Head of caudate nucleus (tissue), 42 donors: ENCODE data around the gene ATAD1.

Experiments
- DNase-seq, 42 donors: peaks; one replicate each; pipeline versions ENCODE4 v3.0.0 to v3.0.0-alpha.2; 2020 to 2021; ENCODE audit warnings: mixed read lengths in 7 of 42
- intact Hi-C: fragments of 100-400 bp; cut with DNase I; formaldehyde crosslinking; loops from one replicate; pipeline ENCODE4 v1.15.0; 2022

Gene ATAD1

GRCh38 chr10:87702260-87702972 is 115.6 kb downstream of the ATAD1 start:
- no peak for DNase-seq
- intact Hi-C loops = no loop called here
